Astrocyte (in vitro differentiated cells and primary cell): ENCODE measurements around the gene FAM25G.

Experiments used
- CTCF ChIP-seq: IDR thresholded peaks from 2 replicates; pipeline ENCODE4 v1.5.1; 2011; ENCODE audit warnings: low read depth, mild to moderate bottlenecking, inconsistent platforms, low read length, moderate library complexity; ENCODE audit not compliant: insufficient read depth
- EZH2 ChIP-seq: IDR thresholded peaks from 2 replicates; pipeline ENCODE4 v1.6.1; 2012; ENCODE audit warnings: mild to moderate bottlenecking, low read length, inconsistent platforms; ENCODE audit not compliant: insufficient read depth

GRCh38 chr10:47452495-47453140 is 38.9 kb downstream of the FAM25G start:
- no peak for TF ChIP-seq CTCF
- TF ChIP-seq EZH2: no peak
